Natural killer cell (primary cell): ENCODE data around the gene AGPAT3. TPM values are rescaled to one million over a fixed set of nuclear protein-coding genes. Genes with fewer than 3 reads are reported as not detected.

Experiments
- ATAC-seq, 3 donors: fragments of 150-1000 bp in 2 of 3; fragments of 200-7000 bp in 1 of 3; cut with Tn5 transposase; 1 replicate in 1 of 3; 2 replicates in 2 of 3; pipeline ENCODE4 v1.10.0; 2021; ENCODE audit warnings: mild to moderate bottlenecking in 2 of 3, moderate library complexity in 2 of 3
- DNase-seq, 2 donors: peaks; one replicate each; pipeline versions ENCODE4 v3.0.0 to v3.0.0-alpha.2; 2013 to 2021; ENCODE audit warnings: mixed read lengths in 1 of 2
- H3K27ac ChIP-seq: one replicate; pipeline ENCODE4 v1.5.1; 2013; ENCODE audit warnings: mild to moderate bottlenecking, low read length
- H3K27me3 ChIP-seq: one replicate; pipeline ENCODE4 v1.6.1; 2013; ENCODE audit warnings: low read length; ENCODE audit not compliant: control insufficient read depth, insufficient read depth
- H3K36me3 ChIP-seq: one replicate; pipeline ENCODE4 v1.6.1; 2013; ENCODE audit warnings: low read length; ENCODE audit not compliant: control insufficient read depth, insufficient read depth
- H3K4me1 ChIP-seq: one replicate; pipeline ENCODE4 v1.6.1; 2013; ENCODE audit warnings: low read length; ENCODE audit not compliant: control insufficient read depth, insufficient read depth
- H3K4me3 ChIP-seq: one replicate; pipeline ENCODE4 v1.5.1; 2013; ENCODE audit warnings: low read length
- H3K9me3 ChIP-seq: one replicate; pipeline ENCODE4 v1.6.1; 2013; ENCODE audit warnings: low read length; ENCODE audit not compliant: control insufficient read depth, insufficient read depth
- H3K27ac Mint-ChIP-seq, 2 donors: one replicate each; pipeline ENCODE4 v1.8.0; 2022; ENCODE audit warnings: mild to moderate bottlenecking in 2 of 2, mixed read lengths in 2 of 2, moderate library complexity in 1 of 2
- H3K27me3 Mint-ChIP-seq, 2 donors: one replicate each; pipeline ENCODE4 v1.8.0; 2022; ENCODE audit warnings: low read depth in 2 of 2, mixed read lengths in 2 of 2
- H3K36me3 Mint-ChIP-seq: one replicate; pipeline ENCODE4 v1.8.0; 2022; ENCODE audit warnings: mixed read lengths
- H3K4me1 Mint-ChIP-seq, 2 donors: one replicate each; pipeline ENCODE4 v1.8.0; 2022; ENCODE audit warnings: mixed read lengths in 2 of 2
- H3K4me3 Mint-ChIP-seq: one replicate; pipeline ENCODE4 v1.8.0; 2022; ENCODE audit warnings: mild to moderate bottlenecking, moderate library complexity, mixed read lengths
- H3K9me3 Mint-ChIP-seq, 2 donors: one replicate each; pipeline ENCODE4 v1.8.0; 2022; ENCODE audit warnings: mixed read lengths in 2 of 2
- CTCF ChIP-seq: fragments of 200-600 bp; IDR thresholded peaks from one replicate; pipeline ENCODE4 v1.8.0; 2022; ENCODE audit warnings: antibody characterized with exemption
- WGBS: methylation state at CpG from one replicate; pipeline ENCODE4 v1.1.7; 2013; ENCODE audit warnings: missing lambda C conversion rate; ENCODE audit not compliant: insufficient coverage; 5-methylcytosine and 5-hydroxymethylcytosine counted together
- intact Hi-C: fragments of 100-400 bp; cut with micrococcal nuclease; formaldehyde crosslinking; loops from one replicate; pipeline ENCODE4 v1.14.2; 2022
- total RNA-seq, 4 donors: library from RNA; stranded (reverse); fragments of 120-200 nt in 1 of 4; gene quantifications; one replicate each; pipeline versions ENCODE4 v1.2.3 to v1.2.4, GENCODE V29; 2013 to 2022

The AGPAT3 gene
- total RNA-seq, 3 donors from 2014 or later (not counting 1 experiment from before 2014, with no cell fraction given): 39.5 to 45.7 (median 42.3) TPM

GRCh38 chr21:44011579-44012473 lies 146.8 kb downstream of the AGPAT3 start, which contains the start of gene TRAPPC10:
Gene TRAPPC10 (plus strand): TSS chr21:44012309. CDS start chr21:44012494, 185 bp downstream.
- DNase-seq (peak; percentile 85 to 89), ATAC-seq (peak; percentile 52 to 76 (median 66))
- under 1% methylated on average over 107 of the region's 107 CpGs for WGBS
- peaks cover 57 to 60% of the 10 kb centered on the region in 2 donors for H3K4me1 Mint-ChIP-seq
- no peaks in the 10 kb centered on the region for H3K36me3 Mint-ChIP-seq
- intact Hi-C loops: loop anchor here (2.0 to 10.0 kb wide), 3 partner anchors 17 to 363 kb away; no protein-coding TSS in a partner anchor
- H3K9me3 Mint-ChIP-seq: no peaks in the 10 kb centered on the region
- H3K27me3 Mint-ChIP-seq: no peaks in the 10 kb centered on the region
- H3K27ac Mint-ChIP-seq: peak within 1 kb of the TSS; percentile 95
- peak within 1 kb of the TSS; percentile 95 for H3K4me3 Mint-ChIP-seq
- Histone ChIP-seq H3K27me3 (no peaks in the 10 kb centered on the region), H3K4me1 (peaks cover 41% of the 10 kb centered on the region), H3K9me3 (no peaks in the 10 kb centered on the region), H3K4me3 (peak within 1 kb of the TSS; percentile 71), H3K27ac (peak within 1 kb of the TSS; percentile 87), H3K36me3 (no peaks in the 10 kb centered on the region)
- TF ChIP-seq CTCF: no peak

- WGBS: under 1% methylated on average over 87 of the region's 87 CpGs
- H3K27ac Mint-ChIP-seq: peak overlapping the region; percentile 95
- TF ChIP-seq CTCF: peak; percentile 4
Observed at GRCh38 chr21:44012474-44013379, 147.7 kb downstream of the AGPAT3 start.

GRCh38 chr21:44013380-44014088 lies 148.5 kb downstream of the AGPAT3 start:
- H3K27me3 Mint-ChIP-seq: no peaks in the 10 kb centered on the region
- WGBS: 0% methylated on average over 6 of the region's 8 CpGs
- Histone ChIP-seq H3K9me3 (no peaks in the 10 kb centered on the region), H3K4me1 (peaks cover 52% of the 10 kb centered on the region), H3K36me3 (no peaks in the 10 kb centered on the region), H3K27ac (peak overlapping the region; percentile 87), H3K4me3 (peak overlapping the region; percentile 71), H3K27me3 (no peaks in the 10 kb centered on the region)
- peak overlapping the region; percentile 95 for H3K4me3 Mint-ChIP-seq
- no peaks in the 10 kb centered on the region for H3K9me3 Mint-ChIP-seq
- no peaks in the 10 kb centered on the region for H3K36me3 Mint-ChIP-seq
- no peak for TF ChIP-seq CTCF
- H3K27ac Mint-ChIP-seq: peak overlapping the region; percentile 95
- intact Hi-C loops: loop anchor here (1.0 to 10.0 kb wide), 5 partner anchors 8 to 361 kb away; no protein-coding TSS in a partner anchor
- DNase-seq (peak in 1 of 2 donors; percentile 80), ATAC-seq (peak in 2 of 3 donors; percentile 16 to 17)
- H3K4me1 Mint-ChIP-seq: peaks cover 72 to 74% of the 10 kb centered on the region in 2 donors

More at GRCh38 chr21:44012474-44013379, 147.7 kb downstream of the AGPAT3 start:
- Histone ChIP-seq H3K27ac (peak overlapping the region; percentile 87), H3K36me3 (no peaks in the 10 kb centered on the region), H3K27me3 (no peaks in the 10 kb centered on the region), H3K4me3 (peak overlapping the region; percentile 71), H3K4me1 (peaks cover 45% of the 10 kb centered on the region), H3K9me3 (no peaks in the 10 kb centered on the region)
- Mint-ChIP-seq H3K4me1 (peaks cover 66 to 69% of the 10 kb centered on the region in 2 donors), H3K4me3 (peak overlapping the region; percentile 95), H3K9me3 (no peaks in the 10 kb centered on the region), H3K36me3 (no peaks in the 10 kb centered on the region), H3K27me3 (no peaks in the 10 kb centered on the region)
- intact Hi-C loops: loop anchor here (1.0 to 10.0 kb wide), 5 partner anchors 9 to 362 kb away; no protein-coding TSS in a partner anchor
- DNase-seq (peak; percentile 83 to 85), ATAC-seq (peak; percentile 71 to 82 (median 73))
